GM18498 (cell line): ENCODE measurements around the gene ITGAL.
"Not testable (repeated sequence)": the region's sequence is repeated elsewhere in the genome, so short reads cannot be mapped to it uniquely, and the experiment has no call there.

ENCODE experiments used
- ATAC-seq: cut with Tn5 transposase; IDR thresholded peaks from one replicate; pipeline ENCODE4 v1.9.1; 2021; ENCODE audit warnings: mild to moderate bottlenecking, moderate library complexity; ENCODE audit not compliant: unreplicated experiment

The ITGAL gene

GRCh38 chr16:30491229-30491628 lies 18.7 kb downstream of the ITGAL start:
- ATAC-seq = no peak

- no peak for ATAC-seq
These were observed 19.3 kb downstream of the ITGAL start for GRCh38 chr16:30491744-30492308.

GRCh38 chr16:30493941-30494488 lies 21.5 kb downstream of the ITGAL start:
- no peak for ATAC-seq

- ATAC-seq = no peak
These were observed 22.2 kb downstream of the ITGAL start for GRCh38 chr16:30494709-30495108.

- no peak for ATAC-seq
These were observed 26.7 kb downstream of the ITGAL start for GRCh38 chr16:30499284-30499683.

GRCh38 chr16:30503403-30504296 lies 31.1 kb downstream of the ITGAL start:
- no peak for ATAC-seq

GRCh38 chr16:30509081-30509765 lies 36.7 kb downstream of the ITGAL start:
- no peak for ATAC-seq

GRCh38 chr16:30510376-30510938 lies 37.9 kb downstream of the ITGAL start:
- no peak for ATAC-seq

GRCh38 chr16:30511509-30511908 lies 39.0 kb downstream of the ITGAL start:
- no peak for ATAC-seq

- no peak for ATAC-seq
These were observed 42.7 kb downstream of the ITGAL start for GRCh38 chr16:30515275-30515674.

- no peak for ATAC-seq
These were observed 46.0 kb downstream of the ITGAL start for GRCh38 chr16:30518552-30518951.

- no peak for ATAC-seq
These were observed 46.8 kb downstream of the ITGAL start for GRCh38 chr16:30519120-30520049.

GRCh38 chr16:30521476-30521872 lies 48.9 kb downstream of the ITGAL start:
- ATAC-seq = no peak

- ATAC-seq = no peak
These were observed 49.5 kb downstream of the ITGAL start for GRCh38 chr16:30521873-30522641.

- not testable (repeated sequence) for ATAC-seq
These were observed 50.3 kb downstream of the ITGAL start for GRCh38 chr16:30522702-30523463.

GRCh38 chr16:30523768-30524574 lies 51.4 kb downstream of the ITGAL start:
- no peak for ATAC-seq

GRCh38 chr16:30524575-30525568 lies 52.3 kb downstream of the ITGAL start:
- ATAC-seq = no peak
